Activated T-cell treated with anti-CD3 and anti-CD28 coated beads, Interleukin-2, amount 50 U/mL, for 72 hours (primary cell): ENCODE data around the gene SFRP2. TPM values are rescaled to one million over a fixed set of nuclear protein-coding genes. Genes with fewer than 3 reads are reported as not detected.

ENCODE experiments used
- ATAC-seq, 2 donors: fragments of 150-1000 bp; cut with Tn5 transposase; replicated peaks in 1 of 2; 2 replicates each; pipeline ENCODE4 v1.10.0; 2021; ENCODE audit warnings: moderate library complexity in 2 of 2, mild to moderate bottlenecking in 1 of 2
- DNase-seq, 2 donors: peaks; one replicate each; pipeline ENCODE4 v3.0.0; 2021 to 2022; ENCODE audit warnings: mixed read lengths in 1 of 2
- H3K27ac Mint-ChIP-seq: one replicate; pipeline ENCODE4 v1.8.0; 2022; ENCODE audit warnings: mild to moderate bottlenecking, moderate library complexity, mixed read lengths
- H3K27me3 Mint-ChIP-seq: one replicate; pipeline ENCODE4 v1.8.0; 2022; ENCODE audit warnings: low read depth, mixed read lengths
- H3K36me3 Mint-ChIP-seq, 2 donors: one replicate each; pipeline ENCODE4 v1.8.0; 2022; ENCODE audit warnings: mixed read lengths in 2 of 2, mild to moderate bottlenecking in 1 of 2; ENCODE audit not compliant: insufficient read depth in 2 of 2
- H3K4me1 Mint-ChIP-seq: one replicate; pipeline ENCODE4 v1.8.0; 2022; ENCODE audit warnings: low read depth, mixed read lengths
- H3K4me3 Mint-ChIP-seq, 2 donors: one replicate each; pipeline ENCODE4 v1.8.0; 2022; ENCODE audit warnings: mild to moderate bottlenecking in 2 of 2, mixed read lengths in 2 of 2, moderate library complexity in 2 of 2
- H3K9me3 Mint-ChIP-seq, 2 donors: one replicate each; pipeline ENCODE4 v1.8.0; 2022; ENCODE audit warnings: mixed read lengths in 2 of 2
- total RNA-seq, 2 donors: library from RNA; stranded (reverse); gene quantifications; one replicate each; pipeline ENCODE4 v1.2.3, GENCODE V29; 2022

SFRP2 gene
- total RNA-seq, 2 donors from 2014 or later = not detected

DNA sequence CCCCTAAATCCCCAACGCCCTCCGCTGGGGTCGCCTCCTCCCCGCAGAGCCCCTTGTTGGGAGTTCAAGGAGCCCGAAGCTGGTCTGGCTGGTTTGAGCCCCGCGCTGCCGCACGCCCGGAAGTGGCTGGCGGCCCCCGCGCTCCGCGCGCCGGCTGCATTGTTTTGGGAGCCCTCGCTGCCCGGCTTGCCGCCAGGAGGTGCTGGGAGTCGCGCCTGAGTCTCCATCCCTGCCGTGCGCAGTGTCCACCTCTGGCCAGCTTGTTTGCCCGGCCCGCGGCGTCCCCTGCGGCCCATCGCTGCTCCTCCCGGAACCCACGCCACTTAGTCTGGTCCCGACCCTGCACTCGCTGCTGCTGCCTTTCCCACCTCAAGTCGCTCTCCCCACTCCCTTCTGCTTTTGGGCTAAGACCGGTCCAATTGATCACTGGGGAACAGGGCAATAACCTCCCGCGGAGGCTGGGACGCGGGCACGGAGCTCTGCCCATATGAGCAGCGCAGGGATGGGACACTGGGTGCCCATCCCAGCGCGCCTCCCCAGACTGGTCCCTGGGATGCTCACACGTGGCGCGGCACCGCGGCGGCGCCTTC, 2.2 kb upstream of the SFRP2 start:
- Mint-ChIP-seq H3K4me3 (peak overlapping the region; percentile 65 to 92), H3K9me3 (no peaks in the 10 kb centered on the region), H3K27me3 (peaks cover 93% of the 10 kb centered on the region), H3K36me3 (peaks cover 0 to 2% of the 10 kb centered on the region in 2 donors), H3K27ac (no peak overlapping the region), H3K4me1 (peaks cover 48% of the 10 kb centered on the region)
- ATAC-seq (peak; percentile 63 to 68), DNase-seq (peak; percentile 48 to 61)

DNA sequence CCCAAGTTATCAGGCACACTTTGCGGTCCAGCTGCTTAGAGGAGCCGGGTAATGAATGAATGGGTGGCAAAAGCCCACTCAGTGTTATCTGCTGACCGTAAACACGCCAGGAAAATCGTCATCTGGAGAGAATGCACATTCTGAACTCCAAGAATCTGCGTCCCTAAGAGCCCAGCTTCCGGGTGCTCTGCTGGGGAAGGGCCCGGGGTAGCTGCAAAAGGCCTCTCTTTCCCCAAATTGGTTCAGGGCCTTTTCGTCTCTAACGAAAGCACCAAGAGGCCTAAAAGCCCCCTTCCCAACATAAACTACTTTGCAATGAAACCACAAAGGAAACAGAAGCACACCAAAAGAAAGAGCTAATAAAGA, 1.6 kb upstream of the SFRP2 start:
- Mint-ChIP-seq H3K27ac (no peak overlapping the region), H3K4me3 (peak overlapping the region; percentile 41 to 54), H3K4me1 (peaks cover 47% of the 10 kb centered on the region), H3K9me3 (no peaks in the 10 kb centered on the region), H3K36me3 (peaks cover 0 to 2% of the 10 kb centered on the region in 2 donors), H3K27me3 (peaks cover 89% of the 10 kb centered on the region)
- no peak for DNase-seq
- no peak for ATAC-seq

DNA sequence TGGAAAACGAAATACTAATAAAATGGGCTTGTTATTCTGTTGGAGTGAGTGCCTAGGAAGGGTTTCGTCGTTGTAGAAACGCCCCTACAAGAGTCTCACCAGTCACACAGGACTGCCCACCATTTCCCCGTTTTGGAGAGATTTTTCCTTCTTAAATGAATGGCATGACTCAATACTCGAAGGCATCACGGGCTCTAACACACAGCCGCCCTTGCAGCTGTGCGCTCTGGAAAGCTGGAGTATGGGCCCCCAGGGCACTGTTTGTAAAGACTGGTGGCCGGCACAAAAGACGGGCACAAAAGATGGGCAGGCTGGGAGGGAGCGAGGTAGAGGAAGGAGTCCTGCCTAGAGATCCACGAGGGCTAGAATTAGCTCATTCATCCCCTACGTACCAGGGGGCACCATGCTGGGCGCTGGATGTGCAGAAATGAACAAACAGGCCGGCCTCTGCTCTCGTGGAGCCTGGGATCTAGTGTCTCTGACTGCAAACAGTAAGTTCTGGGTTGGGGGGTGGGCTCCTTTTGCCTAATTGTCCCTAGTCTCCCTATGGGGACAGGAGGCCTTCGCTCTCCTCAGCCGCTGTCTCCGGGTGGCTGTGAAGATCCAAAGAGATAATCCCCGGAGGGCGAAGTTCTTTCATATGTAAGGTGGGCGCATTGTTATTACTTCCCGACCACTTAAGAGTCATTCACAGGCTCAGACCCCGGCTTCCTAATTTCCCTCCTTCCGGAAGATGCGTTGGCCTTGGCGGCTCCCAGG, 1.0 kb upstream of the SFRP2 start:
- Mint-ChIP-seq H3K27me3 (peaks cover 83% of the 10 kb centered on the region), H3K4me1 (peaks cover 44% of the 10 kb centered on the region), H3K9me3 (no peaks in the 10 kb centered on the region), H3K4me3 (peak overlapping the region; percentile 54 to 76), H3K36me3 (peaks cover 0 to 2% of the 10 kb centered on the region in 2 donors), H3K27ac (no peak overlapping the region)
- ATAC-seq = no peak
- no peak for DNase-seq

DNA sequence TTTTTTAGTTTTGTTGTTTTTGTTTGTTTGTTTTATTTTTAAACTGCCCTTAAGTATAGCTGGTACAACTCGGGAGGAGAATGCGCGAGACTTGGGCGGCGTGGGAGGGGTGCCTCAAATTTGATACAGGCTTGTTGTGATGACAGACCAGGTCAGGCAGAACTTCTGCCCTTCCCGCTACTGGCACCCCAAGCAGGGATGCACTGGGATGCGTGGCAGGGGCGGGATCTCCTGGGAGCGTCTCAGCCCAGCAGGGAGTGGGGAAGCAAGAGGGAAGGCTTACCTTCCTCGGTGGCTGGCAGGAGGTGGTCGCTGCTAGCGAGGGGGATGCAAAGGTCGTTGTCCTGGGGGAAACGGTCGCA, 851 bp downstream of the SFRP2 start:
- no peak for DNase-seq
- Mint-ChIP-seq H3K27me3 (peaks cover 81% of the 10 kb centered on the region), H3K27ac (no peak overlapping the region), H3K4me3 (peak overlapping the region; percentile 76 to 79), H3K4me1 (peaks cover 44% of the 10 kb centered on the region), H3K9me3 (no peaks in the 10 kb centered on the region), H3K36me3 (peaks cover 0 to 2% of the 10 kb centered on the region in 2 donors)
- ATAC-seq = no peak

DNA sequence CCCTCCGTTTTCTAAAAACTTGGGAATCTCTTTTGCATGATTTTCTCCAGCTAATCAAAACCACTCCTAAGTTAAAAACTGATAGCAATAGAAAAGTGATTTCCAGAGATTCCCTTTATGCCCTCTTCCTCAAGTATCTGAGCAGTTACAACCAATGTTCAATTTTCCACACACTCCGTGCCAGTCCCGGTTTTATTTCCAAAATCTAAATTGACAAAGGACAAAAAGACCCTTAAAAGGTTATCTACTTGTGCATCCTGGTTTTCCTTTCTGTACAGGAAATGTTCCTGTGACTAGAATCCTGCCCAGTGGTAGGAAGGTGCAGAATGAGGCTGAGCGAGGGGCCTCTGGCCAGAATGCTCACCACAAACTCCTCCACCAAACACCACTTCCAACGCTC, 1.3 kb downstream of the SFRP2 start:
- Mint-ChIP-seq H3K9me3 (no peaks in the 10 kb centered on the region), H3K27me3 (peaks cover 81% of the 10 kb centered on the region), H3K4me1 (peaks cover 41% of the 10 kb centered on the region), H3K4me3 (peak overlapping the region; percentile 76 to 79), H3K36me3 (peaks cover 0 to 2% of the 10 kb centered on the region in 2 donors), H3K27ac (no peak overlapping the region)
- ATAC-seq (no peak), DNase-seq (no peak)

DNA sequence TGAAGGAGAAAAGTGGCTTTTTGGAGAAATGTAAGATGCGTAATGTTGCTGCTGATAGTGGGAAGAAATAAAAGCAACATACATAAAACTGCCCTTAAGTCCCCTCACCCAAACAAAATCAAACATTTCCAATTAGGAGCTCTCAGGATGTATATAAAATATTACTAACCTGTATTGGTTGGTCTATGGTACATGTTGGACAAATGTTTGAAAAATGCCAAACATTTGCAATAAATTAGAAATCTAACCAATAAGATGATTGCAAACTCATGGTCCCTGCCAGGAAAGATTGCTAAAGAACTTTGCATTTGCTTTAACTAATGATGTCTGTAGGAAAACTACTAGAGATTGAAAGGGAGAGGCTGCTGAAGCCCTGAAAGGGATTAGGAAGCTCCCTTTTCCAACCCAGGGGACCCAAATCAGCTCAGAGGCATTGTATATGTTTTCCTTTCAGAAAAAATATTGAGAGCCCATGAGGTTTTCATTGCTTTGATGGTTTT, 1.8 kb downstream of the SFRP2 start:
- H3K36me3 Mint-ChIP-seq = peaks cover 0 to 2% of the 10 kb centered on the region in 2 donors
- ATAC-seq (no peak), DNase-seq (no peak)
- H3K9me3 Mint-ChIP-seq = no peaks in the 10 kb centered on the region
- H3K4me1 Mint-ChIP-seq = peaks cover 36% of the 10 kb centered on the region
- peaks cover 81% of the 10 kb centered on the region for H3K27me3 Mint-ChIP-seq
- no peak overlapping the region for H3K4me3 Mint-ChIP-seq
- H3K27ac Mint-ChIP-seq = no peak overlapping the region

DNA sequence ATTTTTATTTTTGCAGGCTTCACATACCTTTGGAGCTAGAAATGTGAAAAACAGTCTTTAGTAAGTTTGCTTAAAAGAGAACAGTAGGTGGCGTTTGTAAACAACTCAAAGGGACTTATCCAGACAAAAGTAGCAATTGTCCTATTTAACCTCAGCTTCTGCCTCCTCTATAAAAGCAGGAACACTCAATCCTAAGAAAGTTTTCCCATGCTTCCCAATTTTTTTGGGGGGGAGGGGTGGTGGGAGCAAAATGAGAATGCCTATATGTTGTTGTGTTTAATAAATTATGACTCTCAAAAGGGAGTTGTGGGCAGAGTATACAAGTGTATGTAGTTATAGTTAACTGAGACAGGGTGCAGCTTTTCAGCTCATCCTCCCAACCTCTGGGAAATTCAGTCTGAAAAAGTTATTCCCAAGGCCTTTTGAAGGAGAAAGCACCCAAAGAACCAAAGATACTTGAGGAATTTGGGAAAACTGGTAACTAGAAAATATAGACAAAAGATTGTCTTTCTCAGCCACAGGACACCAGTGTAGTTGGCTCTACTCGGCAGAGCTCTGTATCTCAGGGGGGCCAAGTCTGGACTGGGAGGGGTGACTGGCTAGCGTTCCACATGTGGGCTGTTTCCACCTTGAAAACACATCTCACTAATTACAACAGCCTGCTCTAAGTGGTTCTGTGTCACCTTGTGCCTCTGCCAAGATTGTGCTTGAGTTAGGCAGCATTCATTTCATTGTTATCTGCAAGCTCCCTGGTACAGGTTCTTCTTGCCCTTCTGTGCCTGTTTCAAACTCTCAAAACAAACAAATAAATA, 2.8 kb downstream of the SFRP2 start:
- H3K36me3 Mint-ChIP-seq = peaks cover 0 to 2% of the 10 kb centered on the region in 2 donors
- no peak overlapping the region for H3K4me3 Mint-ChIP-seq
- H3K27me3 Mint-ChIP-seq = peaks cover 79% of the 10 kb centered on the region
- DNase-seq (no peak), ATAC-seq (peak in 1 of 2 donors; percentile 28)
- H3K9me3 Mint-ChIP-seq = no peaks in the 10 kb centered on the region
- no peak overlapping the region for H3K27ac Mint-ChIP-seq
- H3K4me1 Mint-ChIP-seq = peaks cover 26% of the 10 kb centered on the region

DNA sequence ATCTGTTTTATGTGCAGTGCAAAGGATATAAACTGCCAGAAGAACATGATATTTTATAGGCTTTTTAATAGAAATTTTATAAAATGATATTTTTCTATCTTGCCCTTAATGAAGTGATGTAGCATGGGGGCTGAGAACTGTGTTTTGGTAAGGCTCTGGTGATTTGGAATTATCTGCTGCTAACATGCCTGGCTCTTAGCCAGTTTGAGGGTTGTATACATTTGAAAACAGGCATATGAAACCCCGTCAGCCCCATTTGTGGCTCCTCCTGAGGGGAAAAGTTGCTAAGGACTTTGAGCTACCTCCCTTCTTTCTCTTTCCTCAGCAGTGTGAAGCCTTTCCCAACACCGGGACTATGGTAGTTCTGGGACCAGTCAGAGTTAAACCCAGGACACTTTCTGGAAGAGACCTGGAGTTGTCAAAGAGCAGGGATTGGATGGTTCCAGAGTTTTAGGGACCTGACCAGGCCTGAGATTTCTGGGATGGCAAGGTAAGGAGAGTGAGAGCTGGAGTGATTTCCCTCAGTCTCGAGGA, 4.7 kb downstream of the SFRP2 start:
- no peak for ATAC-seq
- Mint-ChIP-seq H3K9me3 (no peaks in the 10 kb centered on the region), H3K36me3 (peaks cover 0 to 2% of the 10 kb centered on the region in 2 donors), H3K27me3 (peaks cover 81% of the 10 kb centered on the region), H3K4me3 (no peak overlapping the region), H3K4me1 (peaks cover 13% of the 10 kb centered on the region), H3K27ac (no peak overlapping the region)
- no peak for DNase-seq

DNA sequence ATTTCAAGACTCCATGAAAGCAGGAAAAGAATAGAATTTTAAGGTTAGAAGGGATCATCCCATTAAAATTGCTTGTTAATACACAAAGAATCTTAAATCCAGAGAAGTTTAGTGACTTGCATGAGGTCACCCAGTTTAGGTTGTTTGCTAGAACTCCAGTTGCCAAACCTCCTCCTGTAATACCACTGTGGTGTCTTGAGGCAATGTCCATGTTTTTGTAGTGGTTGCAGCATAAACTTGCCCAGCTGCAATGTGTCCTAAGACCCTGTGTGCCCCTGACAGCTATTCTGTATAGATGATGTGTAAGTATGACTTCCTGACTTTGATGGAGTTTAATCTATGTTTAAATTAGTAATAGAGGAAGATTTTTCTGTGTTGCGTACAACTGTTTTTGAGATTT, 6.3 kb downstream of the SFRP2 start:
- Mint-ChIP-seq H3K9me3 (no peaks in the 10 kb centered on the region), H3K36me3 (no peaks in the 10 kb centered on the region)
- ATAC-seq = no peak

DNA sequence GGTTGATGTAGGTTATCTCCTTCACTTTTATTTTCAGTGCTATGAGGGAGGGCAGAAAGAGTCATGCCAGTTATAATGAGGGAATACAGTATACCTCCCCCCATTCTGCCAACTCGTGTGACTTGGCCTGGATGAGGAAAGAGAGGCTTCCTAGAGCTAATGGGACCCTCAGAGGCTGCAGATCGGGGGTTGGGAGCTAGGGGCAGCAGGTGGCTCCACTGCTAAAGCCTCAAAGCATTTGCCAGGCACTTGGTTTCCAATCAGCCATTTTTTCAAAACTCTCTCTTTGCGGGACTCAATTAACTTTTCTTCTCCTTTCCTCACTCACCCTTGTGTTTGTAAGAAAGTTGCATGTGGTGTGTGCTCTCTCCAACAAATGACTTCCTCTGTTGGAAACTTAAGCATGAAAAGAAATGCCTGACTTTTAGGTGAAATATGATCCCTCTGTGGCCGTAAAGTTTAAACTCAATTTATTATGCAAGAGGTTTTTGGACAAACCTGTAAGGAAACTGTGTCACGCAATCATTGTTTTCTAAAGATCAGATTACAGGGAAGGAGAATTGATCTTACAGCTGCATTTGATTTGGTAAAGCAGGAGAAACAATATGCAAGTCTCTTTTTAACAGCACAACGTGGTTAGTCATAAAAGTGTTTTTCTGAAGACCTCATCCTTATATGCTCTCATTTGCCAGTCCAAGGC, 7.0 kb downstream of the SFRP2 start:
- no peak for DNase-seq
- H3K4me1 Mint-ChIP-seq = no peaks in the 10 kb centered on the region
- H3K27me3 Mint-ChIP-seq = peaks cover 63% of the 10 kb centered on the region
- ATAC-seq = no peak
- H3K27ac Mint-ChIP-seq = no peak overlapping the region
- H3K9me3 Mint-ChIP-seq = no peaks in the 10 kb centered on the region
- no peaks in the 10 kb centered on the region for H3K36me3 Mint-ChIP-seq
- no peak overlapping the region for H3K4me3 Mint-ChIP-seq

More for the DNA sequence above, 6.3 kb downstream of the SFRP2 start:
- H3K27me3 Mint-ChIP-seq = peaks cover 69% of the 10 kb centered on the region
- peaks cover 3% of the 10 kb centered on the region for H3K4me1 Mint-ChIP-seq
- H3K4me3 Mint-ChIP-seq = no peak overlapping the region
- no peak for DNase-seq
- H3K27ac Mint-ChIP-seq = no peak overlapping the region

DNA sequence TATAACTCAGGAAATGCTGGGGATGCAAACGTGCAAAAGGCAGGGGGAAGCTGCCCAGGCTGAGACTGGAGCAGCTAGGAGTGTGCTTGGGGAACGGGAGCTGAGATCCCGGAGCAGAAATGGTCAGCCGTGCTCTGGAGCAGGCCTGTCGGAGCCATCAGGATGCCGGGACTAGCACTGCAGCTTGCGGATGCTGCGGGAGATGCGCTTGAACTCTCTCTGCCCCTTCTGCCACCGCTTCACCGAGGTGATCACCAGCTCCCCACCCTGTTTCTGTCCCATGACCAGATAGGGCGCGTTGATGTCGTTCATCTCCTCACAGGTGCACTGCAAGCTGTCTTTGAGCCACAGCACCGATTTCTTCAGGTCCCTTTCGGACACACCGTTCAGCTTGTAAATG, 7.6 kb downstream of the SFRP2 start:
- DNase-seq = no peak
- Mint-ChIP-seq H3K27me3 (peaks cover 63% of the 10 kb centered on the region), H3K9me3 (no peaks in the 10 kb centered on the region), H3K36me3 (no peaks in the 10 kb centered on the region), H3K4me3 (no peak overlapping the region), H3K27ac (no peak overlapping the region), H3K4me1 (no peaks in the 10 kb centered on the region)
- no peak for ATAC-seq

DNA sequence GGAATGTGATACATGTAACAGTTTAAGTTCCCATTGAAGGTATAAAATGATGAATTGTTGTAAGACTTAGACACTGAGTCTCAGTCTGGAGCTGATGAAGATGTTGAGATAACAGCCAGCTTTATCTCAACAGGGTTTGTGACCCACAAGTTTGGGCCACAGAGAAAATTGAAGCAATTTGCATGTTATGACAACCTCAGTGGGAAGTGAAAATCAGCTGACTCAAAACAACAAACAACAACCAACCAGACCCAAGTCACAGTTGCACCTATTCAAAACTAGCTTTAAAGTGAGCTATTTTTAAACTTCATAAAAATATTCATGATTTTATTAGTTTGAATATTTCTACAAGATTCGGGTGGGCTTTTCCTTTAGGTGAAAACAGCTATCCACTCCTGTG, 8.0 kb downstream of the SFRP2 start:
- H3K27me3 Mint-ChIP-seq = peaks cover 63% of the 10 kb centered on the region
- H3K4me1 Mint-ChIP-seq = no peaks in the 10 kb centered on the region
- no peak for ATAC-seq
- H3K4me3 Mint-ChIP-seq = no peak overlapping the region
- H3K9me3 Mint-ChIP-seq = no peaks in the 10 kb centered on the region
- no peaks in the 10 kb centered on the region for H3K36me3 Mint-ChIP-seq
- H3K27ac Mint-ChIP-seq = no peak overlapping the region
- no peak for DNase-seq
